HepG2 (cell line): ENCODE results near the gene HHIPL1. TPM values are rescaled to one million over a fixed set of nuclear protein-coding genes. Genes with fewer than 3 reads are reported as not detected.

Experiments used
- ARNT ChIP-seq: fragments of 450-650 bp; IDR thresholded peaks from 2 replicates; pipeline ENCODE4 v1.6.1; 2017
- ARNT2 ChIP-seq: sonication (generic); formaldehyde crosslinking; IDR thresholded peaks from 2 replicates; pipeline ENCODE4 v1.8.0; 2022; ENCODE audit warnings: mild to moderate bottlenecking, low read depth, missing genetic modification reagents, moderate library complexity
- BCL6 ChIP-seq: IDR thresholded peaks from 2 replicates; pipeline ENCODE4 v1.6.1; 2016; ENCODE audit warnings: missing genetic modification reagents, missing compliant biosample characterization
- DMTF1 ChIP-seq: sonication (generic); formaldehyde crosslinking; IDR thresholded peaks from 2 replicates; pipeline ENCODE4 v1.4.0; 2020; ENCODE audit warnings: mild to moderate bottlenecking, missing genetic modification reagents
- FIP1L1 ChIP-seq: fragments of 200-400 bp; formaldehyde crosslinking; IDR thresholded peaks from 2 replicates; pipeline ENCODE4 v1.6.1; 2018; ENCODE audit warnings: low read depth, mild to moderate bottlenecking, low read length, moderate library complexity, borderline replicate concordance; ENCODE audit not compliant: insufficient read depth
- IKZF1 ChIP-seq: fragments of 450-650 bp; IDR thresholded peaks from 2 replicates; pipeline ENCODE4 v1.7.1; 2016
- KDM3A ChIP-seq: IDR thresholded peaks from 2 replicates; pipeline ENCODE4 v1.6.1; 2018; ENCODE audit warnings: low read depth, missing compliant biosample characterization
- SAP130 ChIP-seq: IDR thresholded peaks from 2 replicates; pipeline ENCODE4 v1.6.1; 2016; ENCODE audit warnings: low read depth
- SSRP1 ChIP-seq: IDR thresholded peaks from 2 replicates; pipeline ENCODE4 v1.6.1; 2016; ENCODE audit warnings: control low read depth
- STAG1 ChIP-seq: sonication (generic); formaldehyde crosslinking; IDR thresholded peaks from 2 replicates; pipeline ENCODE4 v1.4.0; 2020; ENCODE audit warnings: missing genetic modification reagents
- U2AF2 ChIP-seq: fragments of 200-400 bp; formaldehyde crosslinking; IDR thresholded peaks from 2 replicates; pipeline ENCODE4 v1.6.1; 2017; ENCODE audit warnings: low read depth, mild to moderate bottlenecking, low read length
- ZNF232 ChIP-seq: sonication (generic); formaldehyde crosslinking; IDR thresholded peaks from 2 replicates; pipeline ENCODE4 v1.4.0; 2020; ENCODE audit warnings: missing genetic modification reagents, borderline replicate concordance
- ZNF264 ChIP-seq: sonication (generic); formaldehyde crosslinking; IDR thresholded peaks from 2 replicates; pipeline ENCODE4 v1.4.0; 2020; ENCODE audit warnings: missing genetic modification reagents
- ZNF337 ChIP-seq: sonication (generic); formaldehyde crosslinking; IDR thresholded peaks from 2 replicates; pipeline ENCODE4 v1.5.1; 2020; ENCODE audit warnings: missing genetic modification reagents, low read depth, mild to moderate bottlenecking, borderline replicate concordance
- ZNF432 ChIP-seq: sonication (generic); formaldehyde crosslinking; IDR thresholded peaks from 2 replicates; pipeline ENCODE4 v1.5.0; 2020; ENCODE audit warnings: missing genetic modification reagents, mild to moderate bottlenecking, borderline replicate concordance
- ZNF546 ChIP-seq: sonication (generic); formaldehyde crosslinking; conservative IDR thresholded peaks from 2 replicates; pipeline ENCODE4 v1.8.1; 2023; ENCODE audit warnings: mild to moderate bottlenecking, missing genetic modification reagents
- ZNF761 ChIP-seq: sonication (generic); formaldehyde crosslinking; conservative IDR thresholded peaks from 2 replicates; pipeline ENCODE4 v1.4.0; 2020; ENCODE audit warnings: mild to moderate bottlenecking, missing genetic modification reagents
- ZNF772 ChIP-seq: sonication (generic); formaldehyde crosslinking; IDR thresholded peaks from 2 replicates; pipeline ENCODE4 v1.5.0; 2020; ENCODE audit warnings: mild to moderate bottlenecking, missing genetic modification reagents
- ZNF777 ChIP-seq: sonication (generic); formaldehyde crosslinking; IDR thresholded peaks from 2 replicates; pipeline ENCODE4 v1.4.0; 2020; ENCODE audit warnings: missing genetic modification reagents
- polyA plus RNA-seq, 8 experiments: library from polyadenylated mRNA; depleted of rRNA in 3 of 8; stranded (reverse) in 7 of 8; unstranded in 1 of 8; fragments of >200 nt; fragmentation: Illumina TruSeq in 4 of 8; extraction: Trizol in 4 of 8; gene quantifications; 2 replicates each; pipeline versions ENCODE4 v1.2.1 to v1.2.3, GENCODE V29; 2011 to 2016; ENCODE audit warnings: low read depth in 4 of 8, missing spikeins in 1 of 8, mixed read lengths in 1 of 8; ENCODE audit not compliant: insufficient read depth in 1 of 8
- total RNA-seq, 5 experiments: library from RNA; depleted of rRNA; stranded (reverse); fragments of >200 nt; fragmentation: Illumina TruSeq; extraction: Trizol; gene quantifications; 2 replicates each; pipeline ENCODE4 v1.2.3, GENCODE V29; 2016; ENCODE audit warnings: low read depth in 1 of 5
- TF ChIP-seq, protein P1 (sequence below): sonication (generic); formaldehyde crosslinking; IDR thresholded peaks from 2 replicates; pipeline ENCODE4 v1.4.0; 2020; ENCODE audit warnings: missing genetic modification reagents, borderline replicate concordance
- TF ChIP-seq, protein P2 (sequence below): IDR thresholded peaks from 2 replicates; pipeline ENCODE4 v1.6.1; 2016; ENCODE audit warnings: missing biosample characterization, missing genetic modification reagents, low read depth
- TF ChIP-seq, protein P3 (sequence below): sonication (generic); formaldehyde crosslinking; IDR thresholded peaks from 2 replicates; pipeline ENCODE4; 2020; ENCODE audit warnings: missing genetic modification reagents, mild to moderate bottlenecking, borderline replicate concordance

The HHIPL1 gene
- total and polyA plus RNA-seq, 2 of the 13 experiments (the other 11 are each of a cell fraction or from before 2014, with no cell fraction given): not detected

DNA sequence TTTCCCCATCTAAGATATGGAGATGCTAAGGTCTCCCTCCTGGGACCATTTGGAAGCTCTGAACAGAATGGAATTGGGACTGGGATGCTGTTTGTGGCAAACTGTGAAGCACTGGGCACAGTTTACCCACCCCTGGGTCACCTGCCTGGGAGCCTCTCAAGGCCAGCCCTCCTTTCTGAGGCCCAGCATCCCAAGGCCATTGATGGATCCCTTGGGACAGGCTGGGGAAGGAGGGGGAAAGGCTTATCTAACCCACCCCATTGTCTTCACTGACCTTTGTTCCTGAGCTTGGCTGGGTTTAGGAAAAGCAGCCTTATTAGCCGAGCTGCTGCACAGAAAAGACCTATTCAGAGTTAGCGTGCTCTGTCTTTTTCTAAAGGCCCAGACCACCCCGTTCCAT lies 46.2 kb upstream of the HHIPL1 start (continued):
- TF ChIP-seq ZNF264 (CRISPR knock-in tag) (0 out of 2 replicates have a peak, but pooled peaks have one; percentile 24), U2AF2 (no peak), SAP130 (peak; percentile 51; the same call in 1 of the 2 replicates), BCL6 (peak; percentile 64), IKZF1 (no peak), ZNF772 (CRISPR knock-in tag) (no peak), STAG1 (CRISPR knock-in tag) (no peak), ARNT (no peak), ARNT2 (CRISPR knock-in tag) (no peak), ZNF546 (CRISPR knock-in tag) (no peak), ZNF337 (CRISPR knock-in tag) (no peak), ZNF232 (CRISPR knock-in tag) (no peak), FIP1L1 (no peak), SSRP1 (CRISPR knock-in tag) (no peak), KDM3A (CRISPR knock-in tag) (no peak), ZNF761 (CRISPR knock-in tag) (no peak), ZNF777 (no peak), DMTF1 (CRISPR knock-in tag) (no peak), ZNF432 (CRISPR knock-in tag) (no peak)
- TF ChIP-seq, protein P1, sequence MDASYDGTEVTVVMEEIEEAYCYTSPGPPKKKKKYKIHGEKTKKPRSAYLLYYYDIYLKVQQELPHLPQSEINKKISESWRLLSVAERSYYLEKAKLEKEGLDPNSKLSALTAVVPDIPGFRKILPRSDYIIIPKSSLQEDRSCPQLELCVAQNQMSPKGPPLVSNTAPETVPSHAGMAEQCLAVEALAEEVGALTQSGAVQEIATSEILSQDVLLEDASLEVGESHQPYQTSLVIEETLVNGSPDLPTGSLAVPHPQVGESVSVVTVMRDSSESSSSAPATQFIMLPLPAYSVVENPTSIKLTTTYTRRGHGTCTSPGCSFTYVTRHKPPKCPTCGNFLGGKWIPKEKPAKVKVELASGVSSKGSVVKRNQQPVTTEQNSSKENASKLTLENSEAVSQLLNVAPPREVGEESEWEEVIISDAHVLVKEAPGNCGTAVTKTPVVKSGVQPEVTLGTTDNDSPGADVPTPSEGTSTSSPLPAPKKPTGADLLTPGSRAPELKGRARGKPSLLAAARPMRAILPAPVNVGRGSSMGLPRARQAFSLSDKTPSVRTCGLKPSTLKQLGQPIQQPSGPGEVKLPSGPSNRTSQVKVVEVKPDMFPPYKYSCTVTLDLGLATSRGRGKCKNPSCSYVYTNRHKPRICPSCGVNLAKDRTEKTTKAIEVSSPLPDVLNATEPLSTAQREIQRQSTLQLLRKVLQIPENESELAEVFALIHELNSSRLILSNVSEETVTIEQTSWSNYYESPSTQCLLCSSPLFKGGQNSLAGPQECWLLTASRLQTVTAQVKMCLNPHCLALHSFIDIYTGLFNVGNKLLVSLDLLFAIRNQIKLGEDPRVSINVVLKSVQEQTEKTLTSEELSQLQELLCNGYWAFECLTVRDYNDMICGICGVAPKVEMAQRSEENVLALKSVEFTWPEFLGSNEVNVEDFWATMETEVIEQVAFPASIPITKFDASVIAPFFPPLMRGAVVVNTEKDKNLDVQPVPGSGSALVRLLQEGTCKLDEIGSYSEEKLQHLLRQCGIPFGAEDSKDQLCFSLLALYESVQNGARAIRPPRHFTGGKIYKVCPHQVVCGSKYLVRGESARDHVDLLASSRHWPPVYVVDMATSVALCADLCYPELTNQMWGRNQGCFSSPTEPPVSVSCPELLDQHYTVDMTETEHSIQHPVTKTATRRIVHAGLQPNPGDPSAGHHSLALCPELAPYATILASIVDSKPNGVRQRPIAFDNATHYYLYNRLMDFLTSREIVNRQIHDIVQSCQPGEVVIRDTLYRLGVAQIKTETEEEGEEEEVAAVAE (CRISPR knock-in tag): no peak
- TF ChIP-seq, protein P2, sequence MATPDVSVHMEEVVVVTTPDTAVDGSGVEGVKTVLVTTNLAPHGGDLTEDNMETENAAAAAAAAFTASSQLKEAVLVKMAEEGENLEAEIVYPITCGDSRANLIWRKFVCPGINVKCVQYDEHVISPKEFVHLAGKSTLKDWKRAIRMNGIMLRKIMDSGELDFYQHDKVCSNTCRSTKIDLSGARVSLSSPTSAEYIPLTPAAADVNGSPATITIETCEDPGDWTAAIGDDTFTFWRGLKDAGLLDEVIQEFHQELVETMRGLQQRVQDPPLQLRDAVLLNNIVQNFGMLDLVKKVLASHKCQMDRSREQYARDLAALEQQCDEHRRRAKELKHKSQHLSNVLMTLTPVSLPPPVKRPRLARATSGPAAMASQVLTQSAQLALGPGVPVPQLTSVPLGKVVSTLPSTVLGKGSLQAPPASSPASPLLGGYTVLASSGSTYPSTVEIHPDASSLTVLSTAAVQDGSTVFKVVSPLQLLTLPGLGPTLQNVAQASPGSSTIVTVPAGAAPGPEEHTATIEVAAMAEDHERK (CRISPR knock-in tag): no peak
- TF ChIP-seq, protein P3, sequence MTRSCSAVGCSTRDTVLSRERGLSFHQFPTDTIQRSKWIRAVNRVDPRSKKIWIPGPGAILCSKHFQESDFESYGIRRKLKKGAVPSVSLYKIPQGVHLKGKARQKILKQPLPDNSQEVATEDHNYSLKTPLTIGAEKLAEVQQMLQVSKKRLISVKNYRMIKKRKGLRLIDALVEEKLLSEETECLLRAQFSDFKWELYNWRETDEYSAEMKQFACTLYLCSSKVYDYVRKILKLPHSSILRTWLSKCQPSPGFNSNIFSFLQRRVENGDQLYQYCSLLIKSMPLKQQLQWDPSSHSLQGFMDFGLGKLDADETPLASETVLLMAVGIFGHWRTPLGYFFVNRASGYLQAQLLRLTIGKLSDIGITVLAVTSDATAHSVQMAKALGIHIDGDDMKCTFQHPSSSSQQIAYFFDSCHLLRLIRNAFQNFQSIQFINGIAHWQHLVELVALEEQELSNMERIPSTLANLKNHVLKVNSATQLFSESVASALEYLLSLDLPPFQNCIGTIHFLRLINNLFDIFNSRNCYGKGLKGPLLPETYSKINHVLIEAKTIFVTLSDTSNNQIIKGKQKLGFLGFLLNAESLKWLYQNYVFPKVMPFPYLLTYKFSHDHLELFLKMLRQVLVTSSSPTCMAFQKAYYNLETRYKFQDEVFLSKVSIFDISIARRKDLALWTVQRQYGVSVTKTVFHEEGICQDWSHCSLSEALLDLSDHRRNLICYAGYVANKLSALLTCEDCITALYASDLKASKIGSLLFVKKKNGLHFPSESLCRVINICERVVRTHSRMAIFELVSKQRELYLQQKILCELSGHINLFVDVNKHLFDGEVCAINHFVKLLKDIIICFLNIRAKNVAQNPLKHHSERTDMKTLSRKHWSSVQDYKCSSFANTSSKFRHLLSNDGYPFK (CRISPR knock-in tag): no peak
